Sigmoid colon (tissue), 7 donors: ENCODE results near the gene CAMTA1. TPM values are rescaled to one million over a fixed set of nuclear protein-coding genes. Genes with fewer than 3 reads are reported as not detected.

Experiments used
- DNase-seq: peaks from one replicate; pipeline ENCODE4 v3.0.0-alpha.2; 2019
- H3K27ac ChIP-seq, 4 donors: fragments of 200-600 bp; sonication (generic); one replicate each; pipeline ENCODE4 v1.5.1; 2016 to 2019; ENCODE audit warnings: mild to moderate bottlenecking in 1 of 4
- H3K27me3 ChIP-seq, 3 donors: fragments of 200-600 bp; sonication (generic); one replicate each; pipeline ENCODE4 v1.5.1; 2019; ENCODE audit warnings: mild to moderate bottlenecking in 1 of 3
- H3K36me3 ChIP-seq, 4 donors: fragments of 200-600 bp; sonication (generic); one replicate each; pipeline ENCODE4 v1.5.1; 2016 to 2019
- H3K4me1 ChIP-seq, 4 donors: fragments of 200-600 bp; sonication (generic); one replicate each; pipeline ENCODE4 v1.5.1; 2017 to 2019
- H3K4me3 ChIP-seq, 4 donors: fragments of 200-600 bp; sonication (generic); one replicate each; pipeline ENCODE4 v1.5.1; 2017 to 2019; ENCODE audit warnings: mild to moderate bottlenecking in 2 of 4, moderate library complexity in 1 of 4
- H3K9me3 ChIP-seq, 4 donors: fragments of 200-600 bp in 3 of 4; sonication (generic) in 3 of 4; one replicate each; pipeline versions ENCODE4 v1.5.1 to v1.6.1; 2013 to 2019
- CTCF ChIP-seq, 4 experiments: fragments of 450-650 bp in 3 of 4; fragments of 200-600 bp in 1 of 4; IDR thresholded peaks; one replicate each; pipeline ENCODE4 v1.5.1; 2016 to 2019; ENCODE audit warnings: antibody characterized with exemption in 4 of 4, mild to moderate bottlenecking in 3 of 4, moderate library complexity in 2 of 4
- EP300 ChIP-seq, 4 donors: sonication (generic); formaldehyde crosslinking; IDR thresholded peaks; one replicate each; pipeline ENCODE4 v1.6.1; 2017; ENCODE audit warnings: antibody characterized with exemption in 4 of 4
- POLR2A ChIP-seq, 2 donors: fragments of 450-650 bp; IDR thresholded peaks; one replicate each; pipeline ENCODE4 v1.6.1; 2016; ENCODE audit warnings: antibody characterized with exemption in 2 of 2, mild to moderate bottlenecking in 2 of 2, moderate library complexity in 2 of 2
- POLR2AphosphoS5 ChIP-seq, 4 donors: sonication (generic); formaldehyde crosslinking; IDR thresholded peaks; one replicate each; pipeline ENCODE4 v1.6.1; 2017; ENCODE audit warnings: antibody characterized with exemption in 4 of 4
- WGBS, 2 donors: extraction: QIAGEN DNeasy Blood & Tissue Kit; methylation state at CpG; one replicate each; pipeline ENCODE4 v1.1.7; 2013; 5-methylcytosine and 5-hydroxymethylcytosine counted together
- intact Hi-C: fragments of 100-400 bp; cut with DNase I; formaldehyde crosslinking; loops from one replicate; pipeline ENCODE4 v1.15.1; 2023
- polyA plus RNA-seq, 3 donors: library from polyadenylated mRNA; stranded (reverse); fragments of 200-250 nt; gene quantifications; one replicate each; pipeline ENCODE4 v1.2.3, GENCODE V29; 2013
- total RNA-seq, 4 donors: library from RNA; depleted of rRNA; stranded (reverse); fragments of >200 nt; gene quantifications; one replicate each; pipeline ENCODE4 v1.1.0, GENCODE V29; 2016
- donor health status: healthy with polysubstance abuse.
- donor health status: Bipolar disorder and iron deficiency.
- donor health status: healthy.

CAMTA1 gene
- total and polyA plus RNA-seq, 7 donors: 97.9 to 196 (median 177) TPM

GRCh38 chr1:7247158-7247557 lies 461.9 kb downstream of the CAMTA1 start:
- Histone ChIP-seq H3K27me3 (no peaks in the 10 kb centered on the region), H3K36me3 (no peaks in the 10 kb centered on the region), H3K4me3 (no peak overlapping the region), H3K9me3 (no peaks in the 10 kb centered on the region), H3K4me1 (no peaks in the 10 kb centered on the region), H3K27ac (no peak overlapping the region)
- TF ChIP-seq POLR2A (IDR thresholded peaks at IDR 0.05) (no peak), POLR2AphosphoS5 (IDR thresholded peaks at IDR 0.05) (no peak), CTCF (IDR thresholded peaks at IDR 0.05) (no peak), EP300 (IDR thresholded peaks at IDR 0.05) (no peak)
- intact Hi-C loops: no loop called here
- WGBS, 2 donors: 90 to 92% methylated on average over 6 of the region's 6 CpGs
- DNase-seq: no peak

GRCh38 chr1:7247791-7248548 lies 462.7 kb downstream of the CAMTA1 start:
- WGBS, 2 donors: 60 to 86% methylated on average over 22 of the region's 22 CpGs
- intact Hi-C loops: no loop called here
- Histone ChIP-seq H3K4me1 (no peaks in the 10 kb centered on the region), H3K9me3 (no peaks in the 10 kb centered on the region), H3K27ac (no peak overlapping the region), H3K27me3 (no peaks in the 10 kb centered on the region), H3K4me3 (no peak overlapping the region), H3K36me3 (no peaks in the 10 kb centered on the region)
- TF ChIP-seq POLR2A (IDR thresholded peaks at IDR 0.05) (no peak), POLR2AphosphoS5 (IDR thresholded peaks at IDR 0.05) (no peak), EP300 (IDR thresholded peaks at IDR 0.05) (no peak), CTCF (IDR thresholded peaks at IDR 0.05) (no peak)
- DNase-seq: no peak

DNA sequence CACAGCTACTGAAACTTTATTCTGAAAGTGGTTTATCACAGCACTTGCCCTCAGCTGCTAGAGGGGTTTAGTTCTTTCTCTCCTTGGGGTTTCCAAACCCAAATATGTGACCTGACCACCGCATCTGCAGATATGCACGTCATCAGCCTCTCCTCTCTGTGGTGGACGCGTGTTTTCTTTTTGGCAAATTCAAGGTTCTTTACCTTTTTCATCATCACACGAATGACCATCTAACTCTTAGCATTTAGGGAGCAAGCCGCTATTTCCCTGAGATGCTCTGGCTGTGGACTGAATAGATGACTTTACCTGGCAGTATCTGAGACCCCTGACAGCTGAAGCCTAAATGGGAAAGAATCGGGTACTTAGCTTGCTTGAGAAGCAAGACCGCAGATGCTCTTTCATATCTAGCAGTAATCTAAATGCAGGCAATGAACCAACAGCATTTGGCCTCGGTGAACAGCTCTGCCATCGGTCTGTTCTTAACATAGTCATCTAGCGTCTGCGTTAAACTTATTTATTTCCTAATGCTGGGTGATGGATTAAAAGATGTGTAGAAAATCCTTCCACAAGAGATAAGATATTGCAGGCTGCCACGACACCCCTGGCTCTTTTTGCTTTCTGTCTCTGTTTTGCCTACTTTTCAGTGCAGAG lies 463.4 kb downstream of the CAMTA1 start:
- Histone ChIP-seq H3K27ac (no peak overlapping the region), H3K36me3 (no peaks in the 10 kb centered on the region), H3K27me3 (no peaks in the 10 kb centered on the region), H3K4me3 (no peak overlapping the region), H3K9me3 (no peaks in the 10 kb centered on the region), H3K4me1 (no peaks in the 10 kb centered on the region)
- 91 to 93% methylated on average over 13 of the region's 13 CpGs for WGBS, 2 donors
- DNase-seq: no peak
- TF ChIP-seq POLR2AphosphoS5 (IDR thresholded peaks at IDR 0.05) (no peak), EP300 (IDR thresholded peaks at IDR 0.05) (no peak), CTCF (IDR thresholded peaks at IDR 0.05) (no peak), POLR2A (IDR thresholded peaks at IDR 0.05) (no peak)
- intact Hi-C loops: no loop called here

- Histone ChIP-seq H3K27ac (no peak overlapping the region), H3K36me3 (no peaks in the 10 kb centered on the region), H3K4me3 (no peak overlapping the region), H3K9me3 (no peaks in the 10 kb centered on the region), H3K4me1 (no peaks in the 10 kb centered on the region), H3K27me3 (no peaks in the 10 kb centered on the region)
- 68 to 76% methylated on average over 3 of the region's 3 CpGs for WGBS, 2 donors
- TF ChIP-seq EP300 (IDR thresholded peaks at IDR 0.05) (no peak), POLR2AphosphoS5 (IDR thresholded peaks at IDR 0.05) (no peak), CTCF (IDR thresholded peaks at IDR 0.05) (no peak), POLR2A (IDR thresholded peaks at IDR 0.05) (no peak)
- intact Hi-C loops: no loop called here
- DNase-seq: no peak
Measured at GRCh38 chr1:7249516-7249915, 464.3 kb downstream of the CAMTA1 start.
